Measurements from ENCODE around the gene NACA. TPM values are rescaled to one million over a fixed set of nuclear protein-coding genes. Genes with fewer than 3 reads are reported as not detected.
A peak's percentile ranks its signal among the peaks of the same experiment; 100 is the strongest.

The NACA gene
- polyA plus RNA-seq, 1 donor (not counting 4 experiments of a cell fraction or from before 2014, with no cell fraction given): 953 TPM

DNA sequence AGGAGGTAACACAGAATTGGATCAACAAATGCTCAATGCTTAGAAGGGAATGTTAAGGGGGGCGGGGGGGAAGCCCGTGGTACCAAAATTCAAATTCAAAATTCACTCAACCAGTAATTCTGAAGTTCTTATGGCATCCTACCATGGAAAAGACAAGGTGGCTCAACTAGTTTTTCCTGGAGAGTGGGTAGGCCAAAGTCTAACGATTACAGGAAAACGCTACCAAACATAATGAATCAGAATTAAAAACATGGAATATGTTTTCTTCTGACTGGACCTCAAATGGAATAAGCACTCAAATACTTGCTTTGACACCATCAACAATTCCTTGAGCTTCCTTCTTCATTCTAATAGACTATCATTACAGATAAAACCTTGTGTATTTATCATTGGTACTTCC is 2.3 kb downstream of the NACA start:
- peak overlapping the region; percentile 83 for H3K4me2 ChIP-seq (ENCODE audit: control insufficient read depth, extremely low read depth, insufficient read depth, low read depth, low read length)
- peaks cover 27% of the 10 kb centered on the region for H3K4me1 ChIP-seq (ENCODE audit: control insufficient read depth, extremely low read depth, insufficient read depth, low read length)
- FAIRE-seq (no peak), DNase-seq (ENCODE audit: low read depth, low spot score) (no peak)
- no peak overlapping the region for H2AFZ ChIP-seq (ENCODE audit: control insufficient read depth, low read length)
- H3K9me3 ChIP-seq (ENCODE audit: control insufficient read depth, low read depth, low read length): no peaks in the 10 kb centered on the region
- peaks cover 15% of the 10 kb centered on the region for H3K9me1 ChIP-seq (ENCODE audit: control insufficient read depth, extremely low read depth, insufficient read depth, low read length)
- H3K79me2 ChIP-seq (ENCODE audit: control insufficient read depth, insufficient read depth, low read length): peaks cover 71% of the 10 kb centered on the region
- TF ChIP-seq EZH2 (IDR thresholded peaks at IDR 0.05; ENCODE audit: low read length): no peak
- TF ChIP-seq, protein P1, sequence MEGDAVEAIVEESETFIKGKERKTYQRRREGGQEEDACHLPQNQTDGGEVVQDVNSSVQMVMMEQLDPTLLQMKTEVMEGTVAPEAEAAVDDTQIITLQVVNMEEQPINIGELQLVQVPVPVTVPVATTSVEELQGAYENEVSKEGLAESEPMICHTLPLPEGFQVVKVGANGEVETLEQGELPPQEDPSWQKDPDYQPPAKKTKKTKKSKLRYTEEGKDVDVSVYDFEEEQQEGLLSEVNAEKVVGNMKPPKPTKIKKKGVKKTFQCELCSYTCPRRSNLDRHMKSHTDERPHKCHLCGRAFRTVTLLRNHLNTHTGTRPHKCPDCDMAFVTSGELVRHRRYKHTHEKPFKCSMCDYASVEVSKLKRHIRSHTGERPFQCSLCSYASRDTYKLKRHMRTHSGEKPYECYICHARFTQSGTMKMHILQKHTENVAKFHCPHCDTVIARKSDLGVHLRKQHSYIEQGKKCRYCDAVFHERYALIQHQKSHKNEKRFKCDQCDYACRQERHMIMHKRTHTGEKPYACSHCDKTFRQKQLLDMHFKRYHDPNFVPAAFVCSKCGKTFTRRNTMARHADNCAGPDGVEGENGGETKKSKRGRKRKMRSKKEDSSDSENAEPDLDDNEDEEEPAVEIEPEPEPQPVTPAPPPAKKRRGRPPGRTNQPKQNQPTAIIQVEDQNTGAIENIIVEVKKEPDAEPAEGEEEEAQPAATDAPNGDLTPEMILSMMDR (optimal IDR thresholded peaks at IDR 0.05 in 1 of 3, IDR thresholded peaks at IDR 0.05 in 1 of 3, conservative IDR thresholded peaks at IDR 0.05 in 1 of 3; ENCODE audit: extremely low read depth in 1 of 3, insufficient read depth in 2 of 3, low read length in 3 of 3): no peak
- H3K4me3 ChIP-seq (ENCODE audit: control insufficient read depth in 2 of 3, extremely low read depth in 1 of 3, insufficient read depth in 2 of 3, low read depth in 1 of 3, low read length in 3 of 3): peak overlapping the region; percentile 78 to 98 (median 93)
- peak overlapping the region; percentile 95 for H3K27ac ChIP-seq (ENCODE audit: control insufficient read depth, insufficient read depth, low read length)
- peak overlapping the region; percentile 100 for H3K9ac ChIP-seq (ENCODE audit: control insufficient read depth, extremely low read depth, insufficient read depth, low read length)
- H3K36me3 ChIP-seq (ENCODE audit: control insufficient read depth in 2 of 2, extremely low read depth in 1 of 2, insufficient read depth in 2 of 2, low read length in 2 of 2): peaks cover 10 to 40% of the 10 kb centered on the region in 2 experiments
- H4K20me1 ChIP-seq (ENCODE audit: control insufficient read depth, extremely low read depth, insufficient read depth, low read length): peaks cover 46% of the 10 kb centered on the region
- dilution Hi-C loops (cut with MboI; ENCODE audit: extremely low pct_ligation_motif_present, low sequenced_read_pairs): no loop called here
- no peaks in the 10 kb centered on the region for H3K27me3 ChIP-seq (ENCODE audit: control insufficient read depth, extremely low read depth, insufficient read depth, low read length)

DNA sequence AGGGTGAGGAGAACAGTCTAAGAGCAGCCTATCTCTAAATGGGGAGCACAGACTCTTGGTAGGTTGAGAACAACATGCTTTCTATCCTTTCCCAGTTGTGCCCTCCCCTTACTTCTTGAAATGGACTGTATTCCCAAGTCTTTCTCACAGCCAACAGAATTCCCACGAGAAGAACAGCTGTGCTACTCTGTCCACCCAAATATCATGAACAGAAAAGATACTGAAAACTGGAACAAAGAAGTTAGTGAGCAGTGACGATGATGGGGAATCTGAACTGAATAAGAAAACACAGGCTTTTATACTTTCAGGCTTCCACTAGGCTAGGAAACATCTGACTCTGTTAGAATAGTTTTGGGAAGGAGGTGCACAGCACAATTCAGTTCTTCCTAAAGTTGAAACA is 3.4 kb downstream of the NACA start:
- dilution Hi-C loops (cut with MboI; ENCODE audit: extremely low pct_ligation_motif_present, low sequenced_read_pairs): no loop called here
- peak overlapping the region; percentile 83 for H3K4me2 ChIP-seq (ENCODE audit: control insufficient read depth, extremely low read depth, insufficient read depth, low read depth, low read length)
- H3K9me1 ChIP-seq (ENCODE audit: control insufficient read depth, extremely low read depth, insufficient read depth, low read length): peaks cover 15% of the 10 kb centered on the region
- H3K4me1 ChIP-seq (ENCODE audit: control insufficient read depth, extremely low read depth, insufficient read depth, low read length): peaks cover 27% of the 10 kb centered on the region
- peaks cover 10 to 40% of the 10 kb centered on the region in 2 experiments for H3K36me3 ChIP-seq (ENCODE audit: control insufficient read depth in 2 of 2, extremely low read depth in 1 of 2, insufficient read depth in 2 of 2, low read length in 2 of 2)
- peaks cover 76% of the 10 kb centered on the region for H3K79me2 ChIP-seq (ENCODE audit: control insufficient read depth, insufficient read depth, low read length)
- no peak overlapping the region for H2AFZ ChIP-seq (ENCODE audit: control insufficient read depth, low read length)
- FAIRE-seq: no peak
- peak overlapping the region; percentile 1 to 48 (median 42) for H3K4me3 ChIP-seq (ENCODE audit: control insufficient read depth in 2 of 3, extremely low read depth in 1 of 3, insufficient read depth in 2 of 3, low read depth in 1 of 3, low read length in 3 of 3)
- peak overlapping the region; percentile 44 for H3K9ac ChIP-seq (ENCODE audit: control insufficient read depth, extremely low read depth, insufficient read depth, low read length)
- H3K27ac ChIP-seq (ENCODE audit: control insufficient read depth, insufficient read depth, low read length): peak overlapping the region; percentile 72
- H3K27me3 ChIP-seq (ENCODE audit: control insufficient read depth, extremely low read depth, insufficient read depth, low read length): no peaks in the 10 kb centered on the region
- H4K20me1 ChIP-seq (ENCODE audit: control insufficient read depth, extremely low read depth, insufficient read depth, low read length): peaks cover 50% of the 10 kb centered on the region
- no peak for DNase-seq (ENCODE audit: low read depth, low spot score)
- TF ChIP-seq, protein P1 (optimal IDR thresholded peaks at IDR 0.05 in 1 of 3, IDR thresholded peaks at IDR 0.05 in 1 of 3, conservative IDR thresholded peaks at IDR 0.05 in 1 of 3; ENCODE audit: extremely low read depth in 1 of 3, insufficient read depth in 2 of 3, low read length in 3 of 3): no peak
- no peak for TF ChIP-seq EZH2 (IDR thresholded peaks at IDR 0.05; ENCODE audit: low read length)
- no peaks in the 10 kb centered on the region for H3K9me3 ChIP-seq (ENCODE audit: control insufficient read depth, low read depth, low read length)
